Esophagus muscularis mucosa (tissue), 3 donors: ENCODE measurements around the gene DPY19L3.

ENCODE experiments used
- CTCF ChIP-seq, 3 experiments: fragments of 200-600 bp in 2 of 3; fragments of 450-650 bp in 1 of 3; sonication (generic) in 2 of 3; IDR thresholded peaks; one replicate each; pipeline ENCODE4 v1.5.1; 2017 to 2019; ENCODE audit warnings: antibody characterized with exemption in 3 of 3, mild to moderate bottlenecking in 2 of 3, moderate library complexity in 1 of 3
- POLR2A ChIP-seq: fragments of 450-650 bp; IDR thresholded peaks from one replicate; pipeline ENCODE4 v1.6.1; 2017; ENCODE audit warnings: antibody characterized with exemption, moderate library complexity, mild to moderate bottlenecking, low read depth

GRCh38 chr19:32373585-32374295 lies 31.8 kb upstream of the DPY19L3 start:
- TF ChIP-seq CTCF (IDR thresholded peaks at IDR 0.05) = no peak
- TF ChIP-seq POLR2A = no peak
